ENCODE data around the gene PRSS21.

PRSS21 gene

DNA sequence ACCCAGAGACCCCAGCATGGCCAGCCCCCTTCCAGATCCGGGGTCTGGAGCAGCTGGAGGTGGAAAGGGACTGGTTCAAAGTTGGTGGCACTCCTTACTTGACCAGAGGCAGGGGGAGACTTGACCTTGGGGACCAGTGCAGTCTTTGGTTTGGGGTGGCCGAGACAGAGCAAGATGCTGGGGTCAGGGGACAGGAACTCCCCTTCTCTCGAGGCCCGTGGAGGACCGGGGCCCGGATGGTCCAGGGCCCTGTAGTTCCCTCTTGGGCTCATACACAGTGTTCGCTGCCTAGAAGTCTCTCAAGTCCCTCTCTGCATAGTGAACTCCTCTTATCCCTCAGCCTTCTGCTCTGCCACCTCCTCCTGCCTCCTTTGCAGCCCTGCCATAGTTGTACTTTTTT lies 29.1 kb upstream of the PRSS21 start (continued):
- TF ChIP-seq ZNF518A (tag by site-specific recombination; conservative IDR thresholded peaks at IDR 0.05; ENCODE audit: low read depth) (no peak), OVOL3 (tag by site-specific recombination; IDR thresholded peaks at IDR 0.05) (no peak), CTCF (tag by site-specific recombination; IDR thresholded peaks at IDR 0.05) (no peak), ZNF548 (tag by site-specific recombination; IDR thresholded peaks at IDR 0.05) (no peak), ZNF2 (tag by site-specific recombination; IDR thresholded peaks at IDR 0.05) (no peak), ZNF629 (tag by site-specific recombination; IDR thresholded peaks at IDR 0.05) (no peak), ZIC2 (tag by site-specific recombination; IDR thresholded peaks at IDR 0.05) (no peak), SETDB1 (IDR thresholded peaks at IDR 0.05; ENCODE audit: insufficient read length, low read length) (no peak), ZNF394 (tag by site-specific recombination; IDR thresholded peaks at IDR 0.05; ENCODE audit: borderline replicate concordance) (no peak)

- Histone ChIP-seq H3K4me1 (ENCODE audit: control insufficient read depth, insufficient read depth, low read length) (peaks cover 7% of the 10 kb centered on the region; the same call in 1 of the 2 replicates), H3K27ac (ENCODE audit: extremely low read depth, low read depth, low read length) (no peak overlapping the region), H3K4me3 (ENCODE audit: low read depth, low read length) (no peak overlapping the region), H3K9me3 (ENCODE audit: control insufficient read depth, insufficient read depth, low read depth, low read length) (no peaks in the 10 kb centered on the region), H3K36me3 (ENCODE audit: control insufficient read depth in 2 of 2, insufficient read depth in 1 of 2, low read length in 2 of 2) (no peaks in the 10 kb centered on the region)
- TF ChIP-seq ZFP37 (tag by site-specific recombination; IDR thresholded peaks at IDR 0.05), result no peak
- TF ChIP-seq, protein P1, sequence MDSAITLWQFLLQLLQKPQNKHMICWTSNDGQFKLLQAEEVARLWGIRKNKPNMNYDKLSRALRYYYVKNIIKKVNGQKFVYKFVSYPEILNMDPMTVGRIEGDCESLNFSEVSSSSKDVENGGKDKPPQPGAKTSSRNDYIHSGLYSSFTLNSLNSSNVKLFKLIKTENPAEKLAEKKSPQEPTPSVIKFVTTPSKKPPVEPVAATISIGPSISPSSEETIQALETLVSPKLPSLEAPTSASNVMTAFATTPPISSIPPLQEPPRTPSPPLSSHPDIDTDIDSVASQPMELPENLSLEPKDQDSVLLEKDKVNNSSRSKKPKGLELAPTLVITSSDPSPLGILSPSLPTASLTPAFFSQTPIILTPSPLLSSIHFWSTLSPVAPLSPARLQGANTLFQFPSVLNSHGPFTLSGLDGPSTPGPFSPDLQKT (IDR thresholded peaks at IDR 0.05; ENCODE audit: borderline replicate concordance, low read depth, low read length), result no peak
- TF ChIP-seq, protein P2, sequence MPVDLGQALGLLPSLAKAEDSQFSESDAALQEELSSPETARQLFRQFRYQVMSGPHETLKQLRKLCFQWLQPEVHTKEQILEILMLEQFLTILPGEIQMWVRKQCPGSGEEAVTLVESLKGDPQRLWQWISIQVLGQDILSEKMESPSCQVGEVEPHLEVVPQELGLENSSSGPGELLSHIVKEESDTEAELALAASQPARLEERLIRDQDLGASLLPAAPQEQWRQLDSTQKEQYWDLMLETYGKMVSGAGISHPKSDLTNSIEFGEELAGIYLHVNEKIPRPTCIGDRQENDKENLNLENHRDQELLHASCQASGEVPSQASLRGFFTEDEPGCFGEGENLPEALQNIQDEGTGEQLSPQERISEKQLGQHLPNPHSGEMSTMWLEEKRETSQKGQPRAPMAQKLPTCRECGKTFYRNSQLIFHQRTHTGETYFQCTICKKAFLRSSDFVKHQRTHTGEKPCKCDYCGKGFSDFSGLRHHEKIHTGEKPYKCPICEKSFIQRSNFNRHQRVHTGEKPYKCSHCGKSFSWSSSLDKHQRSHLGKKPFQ (tag by site-specific recombination; IDR thresholded peaks at IDR 0.05), result no peak
- no peak for TF ChIP-seq HOXD13 (CRISPR knock-in tag; IDR thresholded peaks at IDR 0.05; ENCODE audit: borderline replicate concordance)
- no peak for TF ChIP-seq ZNF391 (tag by site-specific recombination; IDR thresholded peaks at IDR 0.05; ENCODE audit: borderline replicate concordance, low read depth)
- POLR2A ChIA-PET, result no interaction called here
- CTCF ChIA-PET, result interaction anchor here (0.6 to 1.6 kb wide), 2 partner anchors 10 to 306 kb away, joined by 3 to 6 read pairs; no protein-coding TSS in a partner anchor
These were observed 26.4 kb upstream of the PRSS21 start for GRCh38 chr16:2790631-2791030.

DNA sequence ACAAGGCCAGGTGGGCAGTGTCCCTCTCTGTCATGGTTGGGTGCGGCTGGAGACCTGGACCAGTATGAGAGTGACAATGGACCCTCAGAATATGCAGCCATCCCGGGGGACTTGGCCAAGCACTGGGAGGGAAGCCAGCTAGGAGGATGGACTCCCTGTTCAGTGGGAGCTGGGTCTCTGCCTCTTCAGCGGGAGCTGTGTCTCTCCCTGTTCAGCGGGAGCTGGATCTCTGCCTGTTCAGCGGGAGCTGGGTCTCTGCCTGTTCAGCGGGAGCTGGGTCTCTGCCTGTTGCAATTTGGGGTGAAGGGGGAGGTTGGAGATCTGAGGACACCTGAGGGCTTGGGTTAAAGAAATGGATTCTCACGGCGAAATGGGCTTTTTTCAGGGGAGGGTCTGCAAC lies 25.9 kb upstream of the PRSS21 start:
- H3K36me3 ChIP-seq (ENCODE audit: control insufficient read depth in 2 of 2, insufficient read depth in 1 of 2, low read length in 2 of 2), result no peaks in the 10 kb centered on the region
- ChIA-PET POLR2A (no interaction called here), CTCF (interaction anchor here (0.6 to 1.6 kb wide), 2 partner anchors 10 to 306 kb away, joined by 3 to 6 read pairs; no protein-coding TSS in a partner anchor)
- no peaks in the 10 kb centered on the region for H3K9me3 ChIP-seq (ENCODE audit: control insufficient read depth, insufficient read depth, low read depth, low read length)
- no peak overlapping the region for H3K4me3 ChIP-seq (ENCODE audit: low read depth, low read length)
- H3K4me1 ChIP-seq (ENCODE audit: control insufficient read depth, insufficient read depth, low read length), result peaks cover 8% of the 10 kb centered on the region; the same call in 1 of the 2 replicates
- H3K27ac ChIP-seq (ENCODE audit: extremely low read depth, low read depth, low read length), result no peak overlapping the region
- TF ChIP-seq ZFP69B (tag by site-specific recombination; IDR thresholded peaks at IDR 0.05), result no peak
- TF ChIP-seq ZNF654 (tag by site-specific recombination; IDR thresholded peaks at IDR 0.05; ENCODE audit: low read depth), result no peak
- TF ChIP-seq ZNF202 (tag by site-specific recombination; IDR thresholded peaks at IDR 0.05; ENCODE audit: borderline replicate concordance), result no peak
- no peak for TF ChIP-seq GLI2 (tag by site-specific recombination; IDR thresholded peaks at IDR 0.05; ENCODE audit: borderline replicate concordance, low read depth)
- TF ChIP-seq ZNF341 (tag by site-specific recombination; IDR thresholded peaks at IDR 0.05; ENCODE audit: low read depth), result no peak
- no peak for TF ChIP-seq ZNF518A (tag by site-specific recombination; conservative IDR thresholded peaks at IDR 0.05; ENCODE audit: low read depth)
